Measurements from ENCODE around the gene MED7.

MED7 gene

GRCh38 chr5:157184117-157184670 lies 41.5 kb upstream of the MED7 start:
- no peak for DNase-seq
- Histone ChIP-seq H3K27me3 (ENCODE audit: insufficient read depth, low read depth, severe bottlenecking) (no peaks in the 10 kb centered on the region), H3K4me3 (ENCODE audit: low read depth, low read length) (no peak overlapping the region), H3K36me3 (no peaks in the 10 kb centered on the region), H3K27ac (no peak overlapping the region), H3K9me3 (ENCODE audit: severe bottlenecking) (no peaks in the 10 kb centered on the region)
- no peak for TF ChIP-seq CTCF (IDR thresholded peaks at IDR 0.05; ENCODE audit: low read depth, low read length)

GRCh38 chr5:157182143-157182757 lies 39.6 kb upstream of the MED7 start:
- no peak for TF ChIP-seq CTCF (IDR thresholded peaks at IDR 0.05; ENCODE audit: low read depth, low read length)
- H3K4me3 ChIP-seq (ENCODE audit: low read depth, low read length): no peak overlapping the region
- no peak overlapping the region for H3K27ac ChIP-seq
- H3K9me3 ChIP-seq (ENCODE audit: severe bottlenecking): no peaks in the 10 kb centered on the region
- H3K27me3 ChIP-seq (ENCODE audit: insufficient read depth, low read depth, severe bottlenecking): no peaks in the 10 kb centered on the region
- no peaks in the 10 kb centered on the region for H3K36me3 ChIP-seq
- DNase-seq: no peak

GRCh38 chr5:157180374-157181264 lies 38.0 kb upstream of the MED7 start, which contains the start of gene ITK:
Gene ITK (plus strand): TSS chr5:157180840. CDS start chr5:157180978, 138 bp downstream.
- DNase-seq: no peak
- Histone ChIP-seq H3K36me3 (no peaks in the 10 kb centered on the region), H3K9me3 (ENCODE audit: severe bottlenecking) (no peaks in the 10 kb centered on the region), H3K4me3 (ENCODE audit: low read depth, low read length) (no peak within 1 kb of the TSS), H3K27ac (no peak within 1 kb of the TSS), H3K27me3 (ENCODE audit: insufficient read depth, low read depth, severe bottlenecking) (no peaks in the 10 kb centered on the region)
- TF ChIP-seq CTCF (IDR thresholded peaks at IDR 0.05; ENCODE audit: low read depth, low read length): no peak

GRCh38 chr5:157178966-157179365 lies 36.3 kb upstream of the MED7 start:
- H3K36me3 ChIP-seq: no peaks in the 10 kb centered on the region
- no peak for DNase-seq
- H3K4me3 ChIP-seq (ENCODE audit: low read depth, low read length): no peak overlapping the region
- no peak for TF ChIP-seq CTCF (IDR thresholded peaks at IDR 0.05; ENCODE audit: low read depth, low read length)
- no peaks in the 10 kb centered on the region for H3K9me3 ChIP-seq (ENCODE audit: severe bottlenecking)
- H3K27me3 ChIP-seq (ENCODE audit: insufficient read depth, low read depth, severe bottlenecking): no peaks in the 10 kb centered on the region
- H3K27ac ChIP-seq: no peak overlapping the region

GRCh38 chr5:157177953-157178352 lies 35.3 kb upstream of the MED7 start:
- DNase-seq: no peak
- Histone ChIP-seq H3K4me3 (ENCODE audit: low read depth, low read length) (no peak overlapping the region), H3K27ac (no peak overlapping the region), H3K27me3 (ENCODE audit: insufficient read depth, low read depth, severe bottlenecking) (no peaks in the 10 kb centered on the region), H3K36me3 (no peaks in the 10 kb centered on the region), H3K9me3 (ENCODE audit: severe bottlenecking) (no peaks in the 10 kb centered on the region)
- no peak for TF ChIP-seq CTCF (IDR thresholded peaks at IDR 0.05; ENCODE audit: low read depth, low read length)

Measured in WERI-Rb-1 (cell line).